Breast epithelium (tissue), 4 donors: ENCODE measurements around the gene CCDC85C. TPM values are rescaled to one million over a fixed set of nuclear protein-coding genes. Genes with fewer than 3 reads are reported as not detected.

ENCODE experiments used
- DNase-seq, 2 donors: peaks; one replicate each; pipeline ENCODE4 v3.0.0-alpha.2; 2019; ENCODE audit warnings: low spot score in 2 of 2
- H3K27ac ChIP-seq, 2 donors: fragments of 200-600 bp; sonication (generic) in 1 of 2; one replicate each; pipeline ENCODE4 v1.5.1; 2016 to 2019; ENCODE audit warnings: mild to moderate bottlenecking in 1 of 2
- H3K27me3 ChIP-seq, 2 donors: fragments of 200-600 bp; sonication (generic) in 1 of 2; one replicate each; pipeline versions ENCODE4 v1.5.1 to v1.6.0; 2017 to 2019; ENCODE audit warnings: control low read depth in 1 of 2, mild to moderate bottlenecking in 1 of 2
- H3K36me3 ChIP-seq: fragments of 200-600 bp; one replicate; pipeline ENCODE4 v1.5.1; 2019
- H3K4me1 ChIP-seq, 2 donors: fragments of 200-600 bp; sonication (generic); one replicate each; pipeline ENCODE4 v1.5.1; 2016 to 2019; ENCODE audit warnings: control low read depth in 1 of 2
- H3K4me3 ChIP-seq, 3 donors: fragments of 200-600 bp; sonication (generic); 1 replicate in 2 of 3; 2 replicates in 1 of 3; pipeline ENCODE4 v1.5.1; 2016 to 2019; ENCODE audit warnings: mild to moderate bottlenecking in 3 of 3, moderate library complexity in 2 of 3
- H3K9me3 ChIP-seq, 2 donors: fragments of 200-600 bp; sonication (generic) in 1 of 2; one replicate each; pipeline ENCODE4 v1.5.1; 2016 to 2019; ENCODE audit warnings: control low read depth in 1 of 2
- POLR2A ChIP-seq: fragments of 450-650 bp; IDR thresholded peaks from one replicate; pipeline ENCODE4 v1.6.1; 2016; ENCODE audit warnings: antibody characterized with exemption, mild to moderate bottlenecking, moderate library complexity
- POLR2AphosphoS5 ChIP-seq, 3 donors: sonication (generic); formaldehyde crosslinking; IDR thresholded peaks; one replicate each; pipeline ENCODE4 v1.6.1; 2017; ENCODE audit warnings: antibody characterized with exemption in 3 of 3
- intact Hi-C: fragments of 100-400 bp; cut with DNase I; formaldehyde crosslinking; loops from one replicate; pipeline ENCODE4 v1.15.1; 2023; ENCODE audit warnings: low total_unique reads
- total RNA-seq, 3 donors: library from RNA; depleted of rRNA; stranded (reverse); fragments of >200 nt; gene quantifications; one replicate each; pipeline ENCODE4 v1.1.0, GENCODE V29; 2016
- TF ChIP-seq, protein P1 (sequence below), 3 donors: fragments of 450-650 bp; IDR thresholded peaks; one replicate each; pipeline ENCODE4 v1.5.1; 2016 to 2017; ENCODE audit warnings: antibody characterized with exemption in 3 of 3, mild to moderate bottlenecking in 3 of 3, moderate library complexity in 3 of 3

Gene CCDC85C
- total RNA-seq, 3 donors from 2014 or later = 1.3 to 8.3 (median 4.3) TPM

DNA sequence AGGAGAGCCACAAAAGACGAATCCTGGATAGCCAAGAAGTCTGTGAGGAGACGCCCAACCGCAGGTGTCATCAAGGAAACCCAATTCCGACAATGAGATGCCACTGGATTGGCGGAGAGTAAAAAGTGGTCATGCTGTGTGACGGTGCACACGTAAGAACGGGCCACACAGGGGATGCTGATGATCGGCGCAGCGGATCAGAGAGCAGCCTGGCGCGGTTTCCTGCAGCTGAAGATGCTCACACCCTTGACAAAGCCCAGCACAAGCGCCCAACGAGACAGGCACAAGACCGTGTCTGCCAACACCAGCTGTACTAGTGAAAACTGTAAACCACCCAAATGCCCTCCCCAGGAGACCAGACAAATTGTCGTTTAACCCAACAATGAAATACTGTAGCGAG lies 55.8 kb downstream of the CCDC85C start:
- no peaks in the 10 kb centered on the region for H3K36me3 ChIP-seq
- no peak overlapping the region for H3K27ac ChIP-seq
- intact Hi-C loops = no loop called here
- no peak for DNase-seq
- no peak overlapping the region for H3K4me3 ChIP-seq
- peaks cover 4 to 11% of the 10 kb centered on the region in 2 donors for H3K4me1 ChIP-seq
- no peaks in the 10 kb centered on the region for H3K27me3 ChIP-seq
- no peak for TF ChIP-seq POLR2A
- TF ChIP-seq, protein P1, sequence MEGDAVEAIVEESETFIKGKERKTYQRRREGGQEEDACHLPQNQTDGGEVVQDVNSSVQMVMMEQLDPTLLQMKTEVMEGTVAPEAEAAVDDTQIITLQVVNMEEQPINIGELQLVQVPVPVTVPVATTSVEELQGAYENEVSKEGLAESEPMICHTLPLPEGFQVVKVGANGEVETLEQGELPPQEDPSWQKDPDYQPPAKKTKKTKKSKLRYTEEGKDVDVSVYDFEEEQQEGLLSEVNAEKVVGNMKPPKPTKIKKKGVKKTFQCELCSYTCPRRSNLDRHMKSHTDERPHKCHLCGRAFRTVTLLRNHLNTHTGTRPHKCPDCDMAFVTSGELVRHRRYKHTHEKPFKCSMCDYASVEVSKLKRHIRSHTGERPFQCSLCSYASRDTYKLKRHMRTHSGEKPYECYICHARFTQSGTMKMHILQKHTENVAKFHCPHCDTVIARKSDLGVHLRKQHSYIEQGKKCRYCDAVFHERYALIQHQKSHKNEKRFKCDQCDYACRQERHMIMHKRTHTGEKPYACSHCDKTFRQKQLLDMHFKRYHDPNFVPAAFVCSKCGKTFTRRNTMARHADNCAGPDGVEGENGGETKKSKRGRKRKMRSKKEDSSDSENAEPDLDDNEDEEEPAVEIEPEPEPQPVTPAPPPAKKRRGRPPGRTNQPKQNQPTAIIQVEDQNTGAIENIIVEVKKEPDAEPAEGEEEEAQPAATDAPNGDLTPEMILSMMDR (IDR thresholded peaks at IDR 0.05) = no peak
- no peak for TF ChIP-seq POLR2AphosphoS5 (IDR thresholded peaks at IDR 0.05)
- no peaks in the 10 kb centered on the region for H3K9me3 ChIP-seq

DNA sequence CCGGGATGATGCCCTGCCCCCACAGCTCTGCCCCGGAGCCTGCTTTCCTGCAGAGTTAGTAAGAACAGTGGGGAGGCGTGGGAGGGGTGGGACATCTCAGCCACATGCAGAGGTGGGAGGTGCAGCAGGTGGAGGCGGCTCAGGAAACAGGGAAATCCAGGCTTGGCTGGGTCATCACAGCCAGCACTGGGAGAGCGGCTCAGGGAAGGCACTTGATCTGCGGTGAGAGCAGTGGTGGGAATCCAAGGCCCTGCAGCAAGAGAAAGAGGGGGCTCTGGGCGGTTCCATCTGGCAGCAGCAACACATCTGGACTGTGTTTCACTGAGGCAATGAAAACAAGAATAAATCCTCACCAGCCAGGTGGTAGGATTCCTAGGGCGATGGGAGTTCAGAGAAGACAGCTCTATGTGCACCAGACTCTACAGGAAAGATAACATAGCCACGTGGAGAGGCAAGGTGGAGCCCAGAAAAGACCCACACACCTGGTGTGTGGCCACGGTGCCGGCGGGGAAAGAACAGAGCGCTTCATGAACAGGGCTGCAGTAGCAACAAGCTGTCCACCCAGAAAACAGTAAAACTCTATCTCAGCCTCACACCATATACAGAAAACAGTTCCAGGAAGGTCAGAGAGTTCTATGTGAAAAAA lies 57.6 kb downstream of the CCDC85C start:
- TF ChIP-seq POLR2A = no peak
- no peak for TF ChIP-seq POLR2AphosphoS5 (IDR thresholded peaks at IDR 0.05)
- TF ChIP-seq, protein P1 (IDR thresholded peaks at IDR 0.05) = no peak
- intact Hi-C loops = no loop called here
- Histone ChIP-seq H3K4me3 (no peak overlapping the region), H3K36me3 (no peaks in the 10 kb centered on the region), H3K27me3 (no peaks in the 10 kb centered on the region), H3K27ac (no peak overlapping the region), H3K9me3 (no peaks in the 10 kb centered on the region), H3K4me1 (peaks cover 4 to 11% of the 10 kb centered on the region in 2 donors)
- DNase-seq = no peak

DNA sequence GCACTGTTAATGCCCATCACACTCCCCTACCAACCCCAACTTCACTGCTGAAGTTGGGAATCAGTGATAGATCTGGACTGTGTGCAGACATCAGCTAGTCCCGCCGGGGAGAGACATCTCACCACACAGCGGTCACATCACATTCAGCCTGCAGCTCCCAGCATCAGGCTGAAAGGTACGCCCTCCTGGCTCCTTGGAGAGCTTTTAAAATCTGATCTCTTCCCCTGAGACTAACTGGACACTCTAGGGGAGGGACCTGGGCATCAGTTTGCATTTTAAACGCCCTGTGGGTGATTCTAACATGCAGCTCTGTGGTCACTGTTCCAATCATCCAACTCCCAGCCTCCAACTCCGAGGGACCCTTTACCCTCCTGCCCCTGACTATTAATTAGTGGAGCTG lies 58.4 kb downstream of the CCDC85C start:
- no peak overlapping the region for H3K27ac ChIP-seq
- intact Hi-C loops = no loop called here
- no peak for DNase-seq

DNA sequence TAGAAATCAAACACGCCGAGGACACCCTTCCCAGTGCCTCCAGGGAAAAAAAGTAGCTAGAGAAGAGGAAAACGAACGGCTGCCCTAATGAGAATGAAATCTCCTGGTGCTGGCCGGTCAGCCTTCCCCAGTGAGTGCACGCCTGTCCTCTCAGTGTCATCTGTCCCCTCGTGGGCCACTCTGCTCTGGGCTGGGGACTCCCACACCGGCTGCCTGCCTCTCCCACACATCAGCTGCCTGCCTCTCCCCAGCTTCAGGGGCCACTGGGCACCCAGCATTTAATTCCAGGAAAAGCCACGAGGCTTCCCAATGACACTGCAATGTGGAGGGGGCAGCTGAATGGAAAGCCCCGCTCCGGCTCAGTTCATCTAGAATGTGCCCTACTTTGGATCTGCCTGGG lies 59.0 kb downstream of the CCDC85C start:
- Histone ChIP-seq H3K4me3 (no peak overlapping the region), H3K36me3 (no peaks in the 10 kb centered on the region), H3K9me3 (no peaks in the 10 kb centered on the region), H3K27ac (no peak overlapping the region), H3K4me1 (peaks cover 4 to 11% of the 10 kb centered on the region in 2 donors), H3K27me3 (no peaks in the 10 kb centered on the region)
- no peak for DNase-seq
- intact Hi-C loops = no loop called here
- TF ChIP-seq, protein P1 (IDR thresholded peaks at IDR 0.05) = no peak
- TF ChIP-seq POLR2AphosphoS5 (IDR thresholded peaks at IDR 0.05) (no peak), POLR2A (no peak)

More for the DNA sequence above, 58.4 kb downstream of the CCDC85C start:
- Histone ChIP-seq H3K4me3 (no peak overlapping the region), H3K27me3 (no peaks in the 10 kb centered on the region), H3K4me1 (peaks cover 4 to 11% of the 10 kb centered on the region in 2 donors), H3K9me3 (no peaks in the 10 kb centered on the region), H3K36me3 (no peaks in the 10 kb centered on the region)
- TF ChIP-seq POLR2A = no peak
- no peak for TF ChIP-seq POLR2AphosphoS5 (IDR thresholded peaks at IDR 0.05)
- TF ChIP-seq, protein P1 (IDR thresholded peaks at IDR 0.05) = no peak

DNA sequence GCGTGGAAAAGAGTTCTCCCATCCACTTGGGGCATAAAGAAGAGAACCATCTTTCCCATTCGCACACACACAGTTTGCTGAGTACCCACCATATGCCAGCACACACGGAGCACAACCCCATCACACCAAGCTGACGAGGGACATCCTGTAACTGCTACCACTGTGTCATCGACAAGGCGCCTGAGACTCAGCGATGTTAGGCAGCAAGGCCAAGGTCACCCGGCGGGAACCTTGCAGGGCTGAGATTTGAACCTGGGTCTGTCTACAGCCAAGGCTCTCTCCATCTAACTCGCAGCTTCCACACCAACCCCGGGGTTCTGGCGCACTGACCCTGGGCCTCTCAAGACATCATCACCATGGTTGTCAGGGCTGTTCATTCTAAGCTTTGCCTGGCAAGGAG lies 60.0 kb downstream of the CCDC85C start:
- intact Hi-C loops = no loop called here
- Histone ChIP-seq H3K27me3 (no peaks in the 10 kb centered on the region), H3K27ac (no peak overlapping the region), H3K9me3 (no peaks in the 10 kb centered on the region), H3K4me3 (no peak overlapping the region), H3K4me1 (peaks cover 4 to 11% of the 10 kb centered on the region in 2 donors), H3K36me3 (no peaks in the 10 kb centered on the region)
- TF ChIP-seq POLR2AphosphoS5 (IDR thresholded peaks at IDR 0.05) = no peak
- TF ChIP-seq POLR2A = no peak
- TF ChIP-seq, protein P1 (IDR thresholded peaks at IDR 0.05) = no peak
- no peak for DNase-seq
